ENCODE measurements around the gene CSAG3. TPM values are rescaled to one million over a fixed set of nuclear protein-coding genes. Genes with fewer than 3 reads are reported as not detected.
"Not testable (repeated sequence)": the region's sequence is repeated elsewhere in the genome, so short reads cannot be mapped to it uniquely, and the experiment has no call there.

The CSAG3 gene
- total and polyA plus RNA-seq, 2 of the 8 experiments (the other 6 are each of a cell fraction or from before 2014, with no cell fraction given), result 0.12 TPM; not detected in 1

DNA sequence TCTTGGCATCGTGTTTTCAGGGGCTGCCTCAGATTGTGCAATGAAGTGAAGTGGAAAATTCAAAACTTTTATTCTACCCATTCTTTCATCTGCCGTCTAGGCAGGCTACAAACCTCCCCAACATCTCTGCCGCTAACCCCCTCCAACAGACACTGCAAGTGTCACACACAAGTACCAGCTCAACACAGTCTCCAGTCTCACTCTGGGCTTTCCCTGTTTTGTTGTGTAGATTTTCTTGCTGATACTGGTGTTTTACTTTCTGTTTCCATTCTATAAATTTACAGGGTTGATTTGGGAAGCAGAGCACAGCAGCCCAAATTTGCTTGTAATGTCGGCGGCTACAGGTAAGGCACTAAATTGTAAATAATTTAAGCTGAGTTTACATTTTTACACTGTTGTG, 4.1 kb upstream of the CSAG3 start:
- H2BK12ac ChIP-seq (ENCODE audit: low read depth, low read length); H4K91ac ChIP-seq (replicated peaks; ENCODE audit: insufficient read length, low read length); H3K9ac ChIP-seq (replicated peaks in 1 of 4; ENCODE audit: extremely low read depth in 1 of 4, low read depth in 3 of 4, low read length in 3 of 4); H2AK5ac ChIP-seq (ENCODE audit: low read depth, low read length); H3K23ac ChIP-seq (ENCODE audit: insufficient read length); H3K79me1 ChIP-seq (ENCODE audit: low read depth, low read length); H3K4me2 ChIP-seq (ENCODE audit: insufficient read depth in 1 of 2, low read depth in 2 of 2, low read length in 2 of 2); H3K9me3 ChIP-seq (ENCODE audit: insufficient read depth in 2 of 2, low read depth in 1 of 2, low read length in 1 of 2); H3K4me1 ChIP-seq (replicated peaks in 1 of 4; ENCODE audit: control insufficient read depth in 3 of 4, insufficient read depth in 4 of 4, low read length in 3 of 4); H2BK5ac ChIP-seq (ENCODE audit: low read depth, low read length); CTCF ChIA-PET (ENCODE audit: partially characterized antibody); H4K8ac ChIP-seq (ENCODE audit: extremely low read depth, insufficient read depth, low read length); H2AFZ ChIP-seq (ENCODE audit: low read length); H3K14ac ChIP-seq (ENCODE audit: insufficient read length); H3K36me3 ChIP-seq (ENCODE audit: control insufficient read depth in 2 of 4, insufficient read depth in 4 of 4, low read length in 3 of 4); H2BK15ac ChIP-seq (ENCODE audit: low read length); H3K56ac ChIP-seq (replicated peaks; ENCODE audit: insufficient read length, low read depth, low read length); H3K18ac ChIP-seq (ENCODE audit: extremely low read depth, low read length); POLR2A ChIA-PET (ENCODE audit: partially characterized antibody); H3K79me2 ChIP-seq (ENCODE audit: control insufficient read depth in 1 of 2, insufficient read depth in 2 of 2, low read length in 2 of 2); H2BK120ac ChIP-seq (replicated peaks; ENCODE audit: low read depth, low read length); H3K4ac ChIP-seq (replicated peaks; ENCODE audit: insufficient read length, low read depth, low read length); H3K27me3 ChIP-seq (replicated peaks in 1 of 4; ENCODE audit: control insufficient read depth in 3 of 4, extremely low read depth in 1 of 4, insufficient read depth in 3 of 4, low read length in 3 of 4); H3K23me2 ChIP-seq (ENCODE audit: low read depth, low read length); H3K4me3 ChIP-seq (ENCODE audit: extremely low read depth in 1 of 4, insufficient read depth in 2 of 4, low read depth in 3 of 4, low read length in 4 of 4); H4K5ac ChIP-seq (ENCODE audit: insufficient read length, low read depth, low read length); H3K27ac ChIP-seq (ENCODE audit: low read depth, low read length); H2BK20ac ChIP-seq (ENCODE audit: low read length); DNase-seq (ENCODE audit: low read depth in 1 of 2, low spot score in 2 of 2); H4K20me1 ChIP-seq (replicated peaks in 1 of 2; ENCODE audit: control insufficient read depth in 1 of 2, insufficient read depth in 2 of 2, low read length in 2 of 2): not testable (repeated sequence)
- peak; percentile 55 for FAIRE-seq
- WGBS, 2 experiments (ENCODE audit: extremely low coverage in 1 of 2, insufficient coverage in 1 of 2, insufficient read length in 1 of 2, insufficient replicate concordance in 2 of 2, low coverage in 1 of 2, low lambda C conversion rate in 2 of 2, missing lambda C conversion rate in 1 of 2), result no CpG with 5 or more reads among the region's 5 CpGs

DNA sequence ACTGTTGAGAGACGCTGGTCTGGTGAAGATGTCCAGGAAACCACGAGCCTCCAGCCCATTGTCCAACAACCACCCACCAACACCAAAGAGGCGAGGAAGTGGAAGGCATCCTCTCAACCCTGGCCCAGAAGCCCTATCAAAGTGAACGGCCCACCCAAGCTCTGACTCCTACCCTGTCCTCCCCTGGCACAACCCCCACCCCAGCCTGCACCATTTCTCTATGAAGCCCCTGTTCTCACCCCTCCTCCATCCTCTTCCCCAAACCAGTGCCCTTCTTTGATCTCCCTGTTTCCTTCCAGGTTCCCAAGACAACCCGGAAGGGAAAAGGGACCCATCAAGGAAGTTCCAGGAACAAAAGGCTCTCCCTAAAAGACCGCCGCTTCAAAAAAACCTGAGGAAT, 526 bp downstream of the CSAG3 start:
- H3K4ac ChIP-seq (replicated peaks; ENCODE audit: insufficient read length, low read depth, low read length); H4K8ac ChIP-seq (ENCODE audit: extremely low read depth, insufficient read depth, low read length); H3K56ac ChIP-seq (replicated peaks; ENCODE audit: insufficient read length, low read depth, low read length); H3K23me2 ChIP-seq (ENCODE audit: low read depth, low read length); H2BK5ac ChIP-seq (ENCODE audit: low read depth, low read length); H3K27me3 ChIP-seq (replicated peaks in 1 of 4; ENCODE audit: control insufficient read depth in 3 of 4, extremely low read depth in 1 of 4, insufficient read depth in 3 of 4, low read length in 3 of 4); H4K91ac ChIP-seq (replicated peaks; ENCODE audit: insufficient read length, low read length); H3K14ac ChIP-seq (ENCODE audit: insufficient read length); H2BK120ac ChIP-seq (replicated peaks; ENCODE audit: low read depth, low read length); H3K9me3 ChIP-seq (ENCODE audit: insufficient read depth in 2 of 2, low read depth in 1 of 2, low read length in 1 of 2); H3K23ac ChIP-seq (ENCODE audit: insufficient read length); H2BK15ac ChIP-seq (ENCODE audit: low read length); CTCF ChIA-PET (ENCODE audit: partially characterized antibody); H3K4me2 ChIP-seq (ENCODE audit: insufficient read depth in 1 of 2, low read depth in 2 of 2, low read length in 2 of 2); FAIRE-seq; POLR2A ChIA-PET (ENCODE audit: partially characterized antibody); H2BK12ac ChIP-seq (ENCODE audit: low read depth, low read length); H2AFZ ChIP-seq (ENCODE audit: low read length); H4K20me1 ChIP-seq (replicated peaks in 1 of 2; ENCODE audit: control insufficient read depth in 1 of 2, insufficient read depth in 2 of 2, low read length in 2 of 2); H3K9ac ChIP-seq (replicated peaks in 1 of 4; ENCODE audit: extremely low read depth in 1 of 4, low read depth in 3 of 4, low read length in 3 of 4); H3K79me1 ChIP-seq (ENCODE audit: low read depth, low read length); H3K27ac ChIP-seq (ENCODE audit: low read depth, low read length); H3K79me2 ChIP-seq (ENCODE audit: control insufficient read depth in 1 of 2, insufficient read depth in 2 of 2, low read length in 2 of 2); H3K36me3 ChIP-seq (ENCODE audit: control insufficient read depth in 2 of 4, insufficient read depth in 4 of 4, low read length in 3 of 4); H2AK5ac ChIP-seq (ENCODE audit: low read depth, low read length); H2BK20ac ChIP-seq (ENCODE audit: low read length); H3K4me1 ChIP-seq (replicated peaks in 1 of 4; ENCODE audit: control insufficient read depth in 3 of 4, insufficient read depth in 4 of 4, low read length in 3 of 4); H3K4me3 ChIP-seq (ENCODE audit: extremely low read depth in 1 of 4, insufficient read depth in 2 of 4, low read depth in 3 of 4, low read length in 4 of 4); H3K18ac ChIP-seq (ENCODE audit: extremely low read depth, low read length); DNase-seq (ENCODE audit: low read depth in 1 of 2, low spot score in 2 of 2); H4K5ac ChIP-seq (ENCODE audit: insufficient read length, low read depth, low read length): not testable (repeated sequence)
- WGBS, 2 experiments (ENCODE audit: extremely low coverage in 1 of 2, insufficient coverage in 1 of 2, insufficient read length in 1 of 2, insufficient replicate concordance in 2 of 2, low coverage in 1 of 2, low lambda C conversion rate in 2 of 2, missing lambda C conversion rate in 1 of 2), result 100% methylated on average over 1 of the region's 7 CpGs; no CpG with 5 or more reads in 1 of the 2 experiments
